Panc1 (cell line): ENCODE measurements around the gene WNT7A. TPM values are rescaled to one million over a fixed set of nuclear protein-coding genes. Genes with fewer than 3 reads are reported as not detected.

Source experiments
- ATAC-seq: fragments of 200-7000 bp; cut with Tn5 transposase; 2 replicates; pipeline ENCODE4 v1.9.1; 2020; ENCODE audit warnings: mild to moderate bottlenecking, moderate library complexity
- BruUV-seq: library from RNA; stranded (reverse); fragments of 400-500 nt; replicated peaks from 2 replicates; lab custom pipeline; 2021; lab: Mats Ljungman, UMichigan
- CTCF ChIA-PET: fragments of 300-600 bp; sonication (Branson Sonifier 250); formaldehyde crosslinking; loops from one replicate; lab custom pipeline; 2022; ENCODE audit warnings: antibody characterized with exemption; lab: Charles Lee
- POLR2A ChIA-PET: fragments of 300-600 bp; sonication (Branson Sonifier 250); formaldehyde crosslinking; loops from one replicate; lab custom pipeline; 2022; ENCODE audit warnings: antibody characterized with exemption; lab: Charles Lee
- DNase-seq: peaks from one replicate; pipeline ENCODE4 v3.0.0-alpha.2; 2010; ENCODE audit warnings: low read depth, low spot score
- H3K27ac ChIP-seq: 2 replicates; pipeline ENCODE4 v1.5.1; 2011; ENCODE audit warnings: mild to moderate bottlenecking, low read length, inconsistent platforms
- H3K27me3 ChIP-seq: fragments of 200-500 bp; sonication (Bioruptor generic); 2 replicates; pipeline ENCODE4 v1.6.0; 2014; ENCODE audit warnings: low read length, inconsistent platforms; ENCODE audit not compliant: control insufficient read depth, insufficient read depth
- H3K36me3 ChIP-seq: fragments of 200-500 bp; sonication (Bioruptor generic); 2 replicates; pipeline ENCODE4 v1.5.1; 2014; ENCODE audit warnings: inconsistent platforms, mild to moderate bottlenecking, low read length, moderate library complexity; ENCODE audit not compliant: control insufficient read depth, insufficient read depth
- H3K4me1 ChIP-seq: 2 replicates; pipeline ENCODE4 v1.5.1; 2011; ENCODE audit warnings: inconsistent platforms, mild to moderate bottlenecking, low read length, moderate library complexity; ENCODE audit not compliant: control insufficient read depth, insufficient read depth
- H3K4me3 ChIP-seq, 2 experiments: 2 replicates each; pipeline ENCODE4 v1.5.1; 2011 to 2012; ENCODE audit warnings: low read depth in 2 of 2, low read length in 2 of 2, mild to moderate bottlenecking in 2 of 2, inconsistent platforms in 1 of 2, moderate library complexity in 1 of 2
- H3K9me3 ChIP-seq: fragments of 200-500 bp; sonication (Bioruptor generic); 2 replicates; pipeline ENCODE4 v1.5.1; 2014; ENCODE audit warnings: low read depth, mild to moderate bottlenecking, inconsistent platforms, low read length, moderate library complexity; ENCODE audit not compliant: control insufficient read depth, insufficient read depth
- POLR2AphosphoS5 ChIP-seq: IDR thresholded peaks from 2 replicates; pipeline ENCODE4 v1.6.1; 2012; ENCODE audit warnings: mild to moderate bottlenecking, low read depth, low read length, moderate library complexity
- REST ChIP-seq, 2 experiments: IDR thresholded peaks; 2 replicates each; pipeline ENCODE4 v1.6.1; 2011 to 2012; ENCODE audit warnings: low read depth in 2 of 2, control low read depth in 1 of 2, low read length in 1 of 2, mild to moderate bottlenecking in 1 of 2, moderate library complexity in 1 of 2; ENCODE audit not compliant: insufficient read depth in 1 of 2
- SIN3A ChIP-seq: IDR thresholded peaks from 2 replicates; pipeline ENCODE4 v1.6.1; 2012; ENCODE audit warnings: low read depth, mild to moderate bottlenecking, low read length, moderate library complexity, borderline replicate concordance; ENCODE audit not compliant: insufficient read depth
- TCF7L2 ChIP-seq: IDR thresholded peaks from 2 replicates; pipeline ENCODE4 v1.6.1; 2011; ENCODE audit warnings: mild to moderate bottlenecking, low read depth, low read length, inconsistent platforms
- in situ Hi-C: cut with HindIII; loops from 2 replicates; pipeline ENCODE4 v1.10.0; 2016; ENCODE audit warnings: low sequenced_read_pairs, low pct_unique_long_range_greater_than_20kb
- intact Hi-C: fragments of 100-400 bp; cut with micrococcal nuclease; formaldehyde crosslinking; loops from one replicate; pipeline ENCODE4 v1.10.0; 2022; ENCODE audit not compliant: unreplicated experiment
- total RNA-seq: library from RNA; stranded (reverse); gene quantifications from one replicate; pipeline ENCODE4 v1.2.1, GENCODE V29; 2021; ENCODE audit not compliant: unreplicated experiment
- TF ChIP-seq, protein P1 (sequence below): fragments of 450-650 bp; IDR thresholded peaks from 2 replicates; pipeline ENCODE4 v1.5.1; 2017; ENCODE audit warnings: mild to moderate bottlenecking

Gene WNT7A
- total RNA-seq, 1 experiment from 2014 or later: not detected

DNA sequence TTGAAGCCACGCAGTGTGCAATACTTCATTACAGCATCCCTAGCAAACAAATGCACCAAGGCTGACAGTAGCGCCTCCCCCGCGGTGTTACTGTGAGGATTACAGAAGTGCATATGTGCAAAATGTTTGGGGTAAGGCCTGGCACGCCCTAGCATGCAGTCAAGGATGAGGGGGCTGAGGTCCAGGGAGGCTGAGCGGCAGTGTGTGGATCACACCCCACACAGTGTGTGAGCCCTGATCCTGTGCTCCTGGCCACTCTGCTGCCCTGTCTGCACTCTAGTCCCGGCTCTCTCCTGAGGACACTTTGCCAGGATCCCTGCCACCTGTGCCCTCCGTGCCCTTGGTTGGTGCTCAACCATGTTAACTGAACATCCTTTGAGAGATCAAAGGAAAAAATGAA lies 71.3 kb downstream of the WNT7A start:
- H3K4me1 ChIP-seq: no peaks in the 10 kb centered on the region
- no peak for ATAC-seq
- in situ Hi-C loops (no loop called here), intact Hi-C loops (no loop called here)
- no peak for DNase-seq
- POLR2A ChIA-PET: no interaction called here
- no peaks in the 10 kb centered on the region for H3K27me3 ChIP-seq
- CTCF ChIA-PET: no interaction called here
- TF ChIP-seq TCF7L2 (no peak), REST (IDR thresholded peaks at IDR 0.05; ENCODE audit: insufficient read depth in 1 of 2, low read depth in 2 of 2, low read length in 1 of 2) (no peak), SIN3A (no peak), POLR2AphosphoS5 (no peak)
- TF ChIP-seq, protein P1, sequence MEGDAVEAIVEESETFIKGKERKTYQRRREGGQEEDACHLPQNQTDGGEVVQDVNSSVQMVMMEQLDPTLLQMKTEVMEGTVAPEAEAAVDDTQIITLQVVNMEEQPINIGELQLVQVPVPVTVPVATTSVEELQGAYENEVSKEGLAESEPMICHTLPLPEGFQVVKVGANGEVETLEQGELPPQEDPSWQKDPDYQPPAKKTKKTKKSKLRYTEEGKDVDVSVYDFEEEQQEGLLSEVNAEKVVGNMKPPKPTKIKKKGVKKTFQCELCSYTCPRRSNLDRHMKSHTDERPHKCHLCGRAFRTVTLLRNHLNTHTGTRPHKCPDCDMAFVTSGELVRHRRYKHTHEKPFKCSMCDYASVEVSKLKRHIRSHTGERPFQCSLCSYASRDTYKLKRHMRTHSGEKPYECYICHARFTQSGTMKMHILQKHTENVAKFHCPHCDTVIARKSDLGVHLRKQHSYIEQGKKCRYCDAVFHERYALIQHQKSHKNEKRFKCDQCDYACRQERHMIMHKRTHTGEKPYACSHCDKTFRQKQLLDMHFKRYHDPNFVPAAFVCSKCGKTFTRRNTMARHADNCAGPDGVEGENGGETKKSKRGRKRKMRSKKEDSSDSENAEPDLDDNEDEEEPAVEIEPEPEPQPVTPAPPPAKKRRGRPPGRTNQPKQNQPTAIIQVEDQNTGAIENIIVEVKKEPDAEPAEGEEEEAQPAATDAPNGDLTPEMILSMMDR: no peak
- H3K27ac ChIP-seq: no peak overlapping the region
- H3K36me3 ChIP-seq: no peaks in the 10 kb centered on the region
- H3K4me3 ChIP-seq: no peak overlapping the region
- BruUV-seq: no TSS peak
- no peaks in the 10 kb centered on the region for H3K9me3 ChIP-seq

DNA sequence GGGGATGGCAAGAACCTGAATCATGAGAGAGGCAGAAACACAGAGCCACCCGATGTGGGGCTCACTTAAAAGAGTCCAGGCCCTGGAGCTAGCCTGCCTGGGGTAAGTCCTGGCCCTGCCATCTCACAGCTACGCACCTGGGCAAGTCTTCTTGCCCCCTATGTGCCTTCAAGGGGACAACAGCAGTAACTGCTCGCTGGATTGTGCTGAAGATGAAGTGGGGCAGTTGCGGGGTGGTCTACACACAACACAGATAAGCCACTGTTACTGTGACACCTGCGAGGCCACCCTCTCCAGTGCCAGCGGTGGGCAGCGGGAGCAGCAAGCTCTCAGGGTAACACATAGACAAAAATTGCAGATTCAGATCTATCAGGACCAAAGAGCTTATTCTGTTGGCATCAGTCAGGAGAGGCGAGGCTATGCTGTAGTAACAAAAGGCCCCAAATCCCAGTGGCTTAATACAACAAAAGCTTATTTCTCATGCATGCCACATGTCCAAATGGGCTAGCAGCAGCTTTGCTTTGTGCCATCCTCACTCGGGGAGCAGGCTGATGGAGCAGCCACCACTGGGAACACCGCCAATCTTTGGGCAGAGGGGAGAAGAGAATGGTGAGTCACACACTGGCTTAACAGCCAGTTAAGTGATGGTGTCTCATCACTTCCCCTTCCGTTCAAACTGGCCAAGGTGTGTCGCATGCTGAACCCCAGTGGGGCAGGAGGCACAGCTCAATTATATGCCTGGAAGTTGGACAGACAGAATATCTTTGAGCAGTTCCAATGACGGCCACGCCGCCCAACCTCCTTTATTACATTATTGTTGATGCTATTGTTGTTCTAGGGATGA lies 78.3 kb downstream of the WNT7A start:
- ATAC-seq (no peak), DNase-seq (no peak)
- no peaks in the 10 kb centered on the region for H3K27me3 ChIP-seq
- TF ChIP-seq SIN3A: no peak
- TF ChIP-seq REST (IDR thresholded peaks at IDR 0.05; ENCODE audit: insufficient read depth in 1 of 2, low read depth in 2 of 2, low read length in 1 of 2): no peak
- no peak for TF ChIP-seq POLR2AphosphoS5
- TF ChIP-seq TCF7L2: no peak
- TF ChIP-seq, protein P1: no peak
- no TSS peak for BruUV-seq
- in situ Hi-C loops (no loop called here), intact Hi-C loops (no loop called here)
- no peak overlapping the region for H3K4me3 ChIP-seq
- ChIA-PET CTCF (no interaction called here), POLR2A (no interaction called here)
- no peaks in the 10 kb centered on the region for H3K4me1 ChIP-seq
- H3K9me3 ChIP-seq: no peaks in the 10 kb centered on the region
- no peaks in the 10 kb centered on the region for H3K36me3 ChIP-seq
- no peak overlapping the region for H3K27ac ChIP-seq
